Uterus (tissue), 4 donors: ENCODE results near the gene PPEF1. TPM values are rescaled to one million over a fixed set of nuclear protein-coding genes. Genes with fewer than 3 reads are reported as not detected.
"Not testable (repeated sequence)": the region's sequence is repeated elsewhere in the genome, so short reads cannot be mapped to it uniquely, and the experiment has no call there.

Source experiments
- DNase-seq, 2 donors: peaks; one replicate each; pipeline ENCODE4 v3.0.0-alpha.2; 2019 to 2020
- H3K27ac ChIP-seq, 2 donors: fragments of 200-600 bp; sonication (generic); 1 replicate in 1 of 2; 2 replicates in 1 of 2; pipeline ENCODE4 v1.5.1; 2016 to 2018
- H3K27me3 ChIP-seq, 2 donors: fragments of 200-600 bp; sonication (generic); one replicate each; pipeline ENCODE4 v1.5.1; 2018 to 2019; ENCODE audit warnings: control low read depth in 1 of 2
- H3K36me3 ChIP-seq, 2 donors: fragments of 200-600 bp; sonication (generic); one replicate each; pipeline ENCODE4 v1.5.1; 2019; ENCODE audit warnings: control low read depth in 1 of 2
- H3K4me1 ChIP-seq, 2 donors: fragments of 200-600 bp; sonication (generic); one replicate each; pipeline ENCODE4 v1.5.1; 2018 to 2019; ENCODE audit warnings: control low read depth in 1 of 2
- H3K4me3 ChIP-seq, 2 donors: fragments of 200-600 bp; sonication (generic); 1 replicate in 1 of 2; 2 replicates in 1 of 2; pipeline ENCODE4 v1.5.1; 2018 to 2019; ENCODE audit warnings: mild to moderate bottlenecking in 1 of 2
- H3K9me3 ChIP-seq, 2 donors: fragments of 200-600 bp; sonication (generic); one replicate each; pipeline ENCODE4 v1.5.1; 2019; ENCODE audit warnings: control low read depth in 1 of 2
- CTCF ChIP-seq, 4 experiments: fragments of 200-600 bp in 2 of 4; fragments of 450-650 bp in 2 of 4; sonication (generic) in 2 of 4; IDR thresholded peaks; one replicate each; pipeline ENCODE4 v1.5.1; 2016 to 2019; ENCODE audit warnings: antibody characterized with exemption in 4 of 4, mild to moderate bottlenecking in 2 of 4, moderate library complexity in 1 of 4
- POLR2A ChIP-seq, 2 donors: fragments of 450-650 bp; IDR thresholded peaks; one replicate each; pipeline ENCODE4 v1.6.1; 2016; ENCODE audit warnings: antibody characterized with exemption in 2 of 2, mild to moderate bottlenecking in 1 of 2, moderate library complexity in 1 of 2
- intact Hi-C: fragments of 100-400 bp; cut with DNase I; formaldehyde crosslinking; loops from one replicate; pipeline ENCODE4 v1.15.1; 2023; ENCODE audit warnings: low total_unique reads
- total RNA-seq, 4 donors: library from RNA; depleted of rRNA in 3 of 4; stranded (reverse); fragments of >200 nt in 3 of 4; gene quantifications; one replicate each; pipeline versions ENCODE4 v1.1.0 to v1.2.4, GENCODE V29; 2014 to 2023
- donor health status: DM: yes; HTN: yes; CAD: no.

Gene PPEF1
- total RNA-seq, 4 donors from 2014 or later: under 0.01 to 0.76 TPM; not detected in 2

- no peaks in the 10 kb centered on the region for H3K27me3 ChIP-seq
- no peaks in the 10 kb centered on the region for H3K4me1 ChIP-seq
- no peaks in the 10 kb centered on the region for H3K9me3 ChIP-seq
- no peak for DNase-seq
- H3K36me3 ChIP-seq: no peaks in the 10 kb centered on the region
- intact Hi-C loops: no loop called here
- H3K27ac ChIP-seq: no peak overlapping the region
- H3K4me3 ChIP-seq: no peak overlapping the region
- no peak for TF ChIP-seq POLR2A (IDR thresholded peaks at IDR 0.05)
- no peak for TF ChIP-seq CTCF (IDR thresholded peaks at IDR 0.05)
Measured at GRCh38 chrX:18722500-18723071, 15.1 kb downstream of the PPEF1 start.

- H3K9me3 ChIP-seq: no peaks in the 10 kb centered on the region
- DNase-seq: no peak
- no peaks in the 10 kb centered on the region for H3K4me1 ChIP-seq
- no peak for TF ChIP-seq POLR2A (IDR thresholded peaks at IDR 0.05)
- no peak for TF ChIP-seq CTCF (IDR thresholded peaks at IDR 0.05)
- no peak overlapping the region for H3K4me3 ChIP-seq
- H3K27ac ChIP-seq: no peak overlapping the region
- H3K36me3 ChIP-seq: no peaks in the 10 kb centered on the region
- no peaks in the 10 kb centered on the region for H3K27me3 ChIP-seq
- intact Hi-C loops: no loop called here
Measured at GRCh38 chrX:18725310-18725943, 18.0 kb downstream of the PPEF1 start.

- H3K36me3 ChIP-seq: no peaks in the 10 kb centered on the region
- intact Hi-C loops: no loop called here
- TF ChIP-seq POLR2A (IDR thresholded peaks at IDR 0.05) (no peak), CTCF (IDR thresholded peaks at IDR 0.05) (no peak)
- H3K27me3 ChIP-seq: no peaks in the 10 kb centered on the region
- H3K9me3 ChIP-seq: no peaks in the 10 kb centered on the region
- DNase-seq: no peak
- no peak overlapping the region for H3K4me3 ChIP-seq
- no peak overlapping the region for H3K27ac ChIP-seq
- H3K4me1 ChIP-seq: no peaks in the 10 kb centered on the region
Measured at GRCh38 chrX:18733287-18733686, 25.8 kb downstream of the PPEF1 start.

- H3K27me3 ChIP-seq, H3K4me3 ChIP-seq, H3K36me3 ChIP-seq, H3K9me3 ChIP-seq, H3K27ac ChIP-seq, intact Hi-C loops, DNase-seq, H3K4me1 ChIP-seq: not testable (repeated sequence)
Measured at GRCh38 chrX:18739609-18740008, 32.2 kb downstream of the PPEF1 start.

- Histone ChIP-seq H3K4me1 (no peaks in the 10 kb centered on the region), H3K27ac (no peak overlapping the region), H3K36me3 (no peaks in the 10 kb centered on the region), H3K9me3 (no peaks in the 10 kb centered on the region), H3K27me3 (no peaks in the 10 kb centered on the region), H3K4me3 (no peak overlapping the region)
- TF ChIP-seq CTCF (IDR thresholded peaks at IDR 0.05) (no peak), POLR2A (IDR thresholded peaks at IDR 0.05) (no peak)
- DNase-seq: no peak
- intact Hi-C loops: no loop called here
Measured at GRCh38 chrX:18748499-18748898, 41.1 kb downstream of the PPEF1 start.
